Glomerular visceral epithelial cell (primary cell): ENCODE measurements around the gene SH3BGRL.
"Not testable (repeated sequence)": the region's sequence is repeated elsewhere in the genome, so short reads cannot be mapped to it uniquely, and the experiment has no call there.

Experiments
- DNase-seq: peaks from one replicate; pipeline ENCODE4 v3.0.0-alpha.2; 2016; ENCODE audit errors: extremely low spot score

The SH3BGRL gene

DNA sequence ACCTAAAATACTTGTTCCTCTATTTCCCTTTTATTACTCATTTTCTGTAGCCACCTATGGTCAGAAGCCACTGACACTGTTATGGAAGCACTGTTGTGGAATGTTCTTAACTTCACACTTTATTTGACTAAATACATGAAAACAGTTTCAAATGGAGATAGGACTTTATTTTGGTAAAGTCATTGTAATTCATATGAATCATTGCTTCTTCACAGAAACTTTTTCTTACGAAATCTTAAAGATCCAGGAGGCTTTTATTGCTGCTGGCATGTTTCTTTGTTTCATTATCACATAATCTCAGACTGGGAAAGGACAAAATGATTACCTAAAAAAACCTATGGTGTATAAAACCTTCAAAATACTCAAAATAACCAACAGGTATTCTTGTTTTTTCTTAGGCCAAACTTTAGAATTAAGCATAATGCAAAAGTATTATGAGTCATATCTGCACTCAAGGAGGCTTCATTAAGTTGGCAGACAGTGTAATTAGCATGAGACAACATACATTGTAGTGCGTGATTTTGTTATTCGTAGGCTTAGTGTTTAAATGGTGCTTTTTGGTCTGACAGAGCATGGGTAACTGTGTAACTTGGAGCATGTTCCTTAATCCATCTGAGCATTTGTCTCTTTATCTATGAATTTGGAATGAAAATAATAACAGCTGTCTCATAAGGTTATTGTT is 58.0 kb downstream of the SH3BGRL start:
- no peak for DNase-seq

- no peak for DNase-seq
Measured at GRCh38 chrX:81261576-81261975, 59.7 kb downstream of the SH3BGRL start.

DNA sequence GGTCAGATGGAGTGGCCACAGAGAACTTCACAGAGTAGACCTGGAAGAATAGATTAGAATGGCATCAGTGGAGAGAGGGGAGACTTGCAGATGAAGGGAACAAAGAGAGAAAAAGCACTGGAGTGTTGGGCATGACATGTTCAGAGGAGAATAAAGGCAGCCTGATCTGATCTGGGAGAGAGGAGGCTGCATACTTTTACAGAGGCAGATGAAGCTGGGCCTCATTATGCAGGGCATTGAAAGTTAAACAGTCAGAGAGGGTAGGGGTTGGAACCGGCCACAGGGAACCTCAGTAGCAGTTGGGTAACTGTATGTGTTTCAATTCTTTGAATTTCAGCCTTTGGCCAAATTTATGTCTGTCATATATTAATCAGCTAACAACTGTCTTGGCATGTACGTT is 61.2 kb downstream of the SH3BGRL start:
- no peak for DNase-seq

DNA sequence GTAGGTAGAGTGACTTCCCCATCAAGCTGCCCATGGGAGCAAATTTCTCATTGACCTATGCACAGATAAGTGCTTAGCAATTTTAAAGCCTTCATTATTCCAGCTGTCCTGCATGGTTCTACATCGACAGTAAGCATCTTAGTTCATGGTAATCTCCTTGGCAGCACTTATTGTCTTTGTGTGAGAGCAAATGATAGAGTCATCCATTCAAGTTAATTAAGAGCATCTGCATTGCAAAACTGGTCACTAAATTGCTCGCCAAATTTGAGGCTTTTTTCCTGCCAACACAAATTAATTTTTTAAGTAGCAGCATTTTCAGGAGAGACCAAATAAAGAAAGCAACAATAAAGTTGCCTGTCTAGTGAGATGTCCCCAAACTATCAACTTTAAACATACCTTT is 76.7 kb downstream of the SH3BGRL start:
- DNase-seq, result no peak

DNA sequence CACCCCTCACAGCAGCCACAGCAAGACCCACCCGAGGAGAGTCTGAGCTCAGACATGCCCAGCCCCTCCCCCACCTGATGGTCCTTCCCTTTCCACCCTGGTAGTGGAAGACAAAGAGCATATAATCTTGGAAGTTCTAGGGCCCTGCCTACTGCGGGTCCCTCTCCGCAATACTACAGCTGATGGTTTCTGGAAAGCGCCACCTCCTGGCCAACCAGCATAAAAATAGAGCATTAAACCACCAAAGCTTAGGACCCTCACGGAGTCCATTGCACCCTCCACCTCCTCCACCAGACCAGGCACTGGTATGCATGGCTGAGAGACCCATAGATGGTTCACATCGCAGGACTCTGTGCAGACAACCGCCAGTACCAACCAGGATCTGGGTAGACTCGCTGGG is 78.2 kb downstream of the SH3BGRL start:
- no peak for DNase-seq

- DNase-seq, result no peak
Measured at GRCh38 chrX:81286075-81286474, 84.2 kb downstream of the SH3BGRL start.

DNA sequence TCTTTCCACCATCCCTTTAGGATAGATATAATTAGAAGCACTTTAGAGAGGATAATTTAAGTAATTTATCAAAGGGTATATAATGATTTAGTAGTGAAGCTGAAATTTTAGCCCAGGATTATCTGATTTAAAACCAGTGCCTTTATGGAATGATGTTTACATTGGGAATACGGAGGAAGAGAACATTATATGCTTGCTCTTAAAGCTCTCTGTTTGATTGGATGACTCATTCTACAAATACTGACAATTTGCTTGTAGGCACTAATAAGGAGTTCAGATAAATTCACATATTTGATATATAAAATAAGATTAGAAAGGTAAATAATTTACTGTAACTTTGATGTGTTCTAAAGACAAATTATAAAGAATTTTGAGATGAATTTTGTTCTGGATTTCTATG is 84.7 kb downstream of the SH3BGRL start:
- DNase-seq, result no peak

DNA sequence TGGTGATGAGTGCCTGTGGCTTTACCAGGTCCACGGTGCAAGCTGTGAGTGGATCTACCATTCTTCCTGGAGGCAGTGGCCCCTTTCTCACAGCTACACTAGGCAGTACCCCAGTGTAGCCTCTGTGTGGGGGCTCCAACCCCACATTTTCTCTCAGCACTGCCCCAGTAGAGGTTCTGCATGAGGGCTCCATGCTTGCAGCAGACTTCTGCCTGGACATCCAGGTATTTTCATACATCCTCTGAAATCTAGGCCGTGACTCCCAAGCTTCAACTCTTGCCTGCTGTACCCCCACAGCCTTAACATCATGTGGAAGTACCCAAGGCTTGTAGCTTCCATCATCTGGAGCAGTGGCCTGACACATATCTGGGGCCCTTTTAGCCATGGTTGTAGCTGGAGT is 90.1 kb downstream of the SH3BGRL start:
- DNase-seq, result no peak

DNA sequence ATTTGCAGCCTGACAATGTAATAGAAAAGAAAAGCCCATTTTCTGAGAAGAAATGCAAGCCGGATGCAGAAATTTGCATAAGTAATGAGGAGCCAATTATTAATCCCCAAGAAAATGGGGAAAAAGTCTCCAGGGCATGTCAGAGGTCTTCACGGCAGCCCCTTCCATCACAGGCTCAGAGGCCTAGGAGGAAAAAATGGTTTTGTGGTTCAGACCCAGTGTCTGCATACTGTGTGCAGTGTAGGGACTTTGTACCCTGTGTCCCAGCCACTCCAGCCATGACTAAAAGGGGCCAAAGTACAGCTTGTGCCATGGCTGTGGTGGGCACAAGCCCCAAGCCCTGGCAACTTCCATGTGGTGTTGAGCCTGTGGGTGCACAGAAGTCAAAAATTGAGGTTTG is 92.2 kb downstream of the SH3BGRL start:
- DNase-seq, result no peak

DNA sequence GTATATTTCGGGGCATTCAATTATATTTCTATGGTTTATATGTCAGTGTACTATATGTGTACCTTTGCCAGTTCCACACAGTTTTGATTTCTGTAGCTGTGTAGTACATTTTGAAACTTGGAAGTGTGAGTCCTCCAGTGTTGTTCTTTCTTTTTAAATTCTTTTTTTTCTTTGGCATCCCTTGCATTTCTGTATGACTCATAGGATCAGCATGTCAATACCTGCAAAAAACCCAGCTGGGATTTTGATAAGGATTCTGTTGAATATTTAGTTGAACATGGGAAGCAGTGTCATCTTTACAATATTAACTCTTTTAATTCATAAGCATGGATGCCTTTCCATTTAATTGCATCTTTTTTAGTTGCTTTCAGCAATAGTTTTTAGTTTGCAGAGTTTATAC is 100.0 kb downstream of the SH3BGRL start:
- peak; percentile 0 for DNase-seq

- no peak for DNase-seq
Measured at GRCh38 chrX:81304563-81304962, 102.7 kb downstream of the SH3BGRL start.

DNA sequence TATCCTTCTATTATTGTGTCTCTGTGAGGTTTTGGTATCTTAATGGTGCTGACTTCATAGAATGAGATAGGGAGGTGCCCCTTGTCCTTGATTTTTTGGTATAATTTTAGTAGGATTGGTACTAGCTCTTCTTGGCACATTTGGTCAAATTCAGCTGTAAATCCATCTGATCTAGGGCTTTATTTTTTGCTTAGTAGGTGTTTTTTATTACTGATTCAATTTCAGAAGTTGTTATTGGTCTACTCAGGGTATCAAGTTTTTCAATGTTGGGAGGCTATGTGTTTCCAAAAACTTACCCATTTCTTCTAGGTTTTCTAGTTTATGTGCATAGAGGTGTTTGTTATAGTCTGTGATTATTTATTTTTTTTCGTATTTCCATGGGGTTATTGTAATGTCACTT is 103.3 kb downstream of the SH3BGRL start:
- no peak for DNase-seq

- DNase-seq, result no peak
Measured at GRCh38 chrX:81308086-81308829, 106.4 kb downstream of the SH3BGRL start.

GRCh38 chrX:81316163-81316562 is 114.3 kb downstream of the SH3BGRL start:
- peak; percentile 1 for DNase-seq

GRCh38 chrX:81331653-81332052 is 129.8 kb downstream of the SH3BGRL start:
- DNase-seq, result not testable (repeated sequence)

- DNase-seq, result no peak
Measured at GRCh38 chrX:81336455-81337152, 134.7 kb downstream of the SH3BGRL start.

GRCh38 chrX:81337805-81338204 is 135.9 kb downstream of the SH3BGRL start:
- DNase-seq, result no peak

GRCh38 chrX:81338924-81339323 is 137.0 kb downstream of the SH3BGRL start:
- DNase-seq, result no peak

GRCh38 chrX:81345296-81345695 is 143.4 kb downstream of the SH3BGRL start:
- not testable (repeated sequence) for DNase-seq
